HG03095 (cell line): ENCODE measurements around the gene SUSD1.

Experiments used
- ATAC-seq: cut with Tn5 transposase; IDR thresholded peaks from one replicate; pipeline ENCODE4 v1.9.1; 2021; ENCODE audit warnings: moderate library complexity; ENCODE audit not compliant: unreplicated experiment

SUSD1 gene

DNA sequence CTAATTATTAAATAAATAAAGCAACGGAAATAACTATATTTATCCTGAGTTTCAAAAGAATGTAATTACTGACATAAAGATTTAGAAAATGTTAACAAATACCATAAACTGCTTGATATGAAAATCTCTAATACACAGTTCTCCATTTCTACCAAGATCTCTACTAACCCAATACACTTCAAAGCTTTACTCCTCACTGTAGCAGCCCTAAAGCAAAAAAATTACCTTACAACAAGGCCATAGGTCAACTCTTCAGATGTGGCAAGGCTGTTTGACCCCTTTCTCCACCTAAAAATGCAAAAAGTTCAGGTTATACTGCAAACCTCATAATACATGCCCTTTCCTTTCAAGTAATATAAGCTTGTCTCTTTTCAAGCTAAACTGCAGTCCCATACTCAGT lies 181.8 kb downstream of the SUSD1 start:
- no peak for ATAC-seq

DNA sequence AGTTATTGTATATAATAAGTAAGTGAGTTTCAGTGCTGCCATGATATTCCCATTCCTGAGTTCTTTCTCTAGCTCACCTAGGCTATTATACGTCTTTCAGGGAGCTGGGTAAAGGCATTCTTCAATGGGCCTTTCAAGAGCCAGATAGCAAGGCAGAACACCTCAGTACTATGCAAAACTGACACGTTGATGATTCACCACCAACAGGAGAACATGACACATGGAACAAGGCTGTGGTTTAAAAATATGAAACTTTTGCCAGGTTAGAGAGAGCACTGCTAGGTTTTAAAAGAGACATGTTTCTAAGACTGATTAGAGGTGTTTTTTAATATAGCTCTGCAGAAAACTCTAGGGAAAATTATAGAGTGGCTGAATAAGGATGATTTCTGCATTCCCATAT lies 182.6 kb downstream of the SUSD1 start:
- peak; percentile 80 for ATAC-seq

DNA sequence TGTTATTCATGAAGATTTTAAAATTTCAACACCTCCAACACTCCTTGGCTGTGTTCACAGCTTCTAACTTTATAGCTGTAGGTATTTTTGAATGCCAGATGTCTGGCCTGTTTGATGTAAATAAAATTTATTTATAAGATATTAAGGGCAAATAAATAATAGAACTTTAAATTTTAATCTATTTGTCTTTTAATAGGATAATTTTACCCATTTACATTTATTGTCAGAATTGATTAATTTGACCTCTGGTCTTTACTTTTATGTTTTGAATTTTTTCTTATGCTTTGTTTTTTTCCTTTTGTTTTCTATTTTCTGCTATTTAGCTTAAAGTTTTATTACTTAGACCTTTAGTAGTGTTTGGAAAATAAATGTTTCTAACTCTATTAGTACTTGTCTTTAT lies 183.9 kb downstream of the SUSD1 start:
- ATAC-seq = no peak
